ENCODE measurements around the gene PLXNA4.
"Not testable (repeated sequence)": the region's sequence is repeated elsewhere in the genome, so short reads cannot be mapped to it uniquely, and the experiment has no call there.

PLXNA4 gene

GRCh38 chr7:132410385-132410784 is 165.9 kb downstream of the PLXNA4 start:
- DNase-seq = no peak

GRCh38 chr7:132407764-132408163 is 168.5 kb downstream of the PLXNA4 start:
- DNase-seq = no peak

GRCh38 chr7:132406039-132406438 is 170.2 kb downstream of the PLXNA4 start:
- no peak for DNase-seq

GRCh38 chr7:132404261-132404660 is 172.0 kb downstream of the PLXNA4 start:
- DNase-seq = no peak

GRCh38 chr7:132403465-132404110 is 172.7 kb downstream of the PLXNA4 start:
- no peak for DNase-seq

- no peak for DNase-seq
Measured at GRCh38 chr7:132402751-132403245, 173.5 kb downstream of the PLXNA4 start.

- DNase-seq = no peak
Measured at GRCh38 chr7:132402096-132402495, 174.2 kb downstream of the PLXNA4 start.

- DNase-seq = no peak
Measured at GRCh38 chr7:132400561-132401142, 175.6 kb downstream of the PLXNA4 start.

GRCh38 chr7:132399367-132399766 is 176.9 kb downstream of the PLXNA4 start:
- DNase-seq = no peak

- no peak for DNase-seq
Measured at GRCh38 chr7:132398253-132398925, 177.9 kb downstream of the PLXNA4 start.

GRCh38 chr7:132397070-132397469 is 179.2 kb downstream of the PLXNA4 start:
- DNase-seq = no peak

GRCh38 chr7:132395361-132395760 is 180.9 kb downstream of the PLXNA4 start:
- DNase-seq = no peak

GRCh38 chr7:132394283-132395198 is 181.7 kb downstream of the PLXNA4 start:
- peak in 2 of 5 donors; percentile 11 to 36 for DNase-seq

GRCh38 chr7:132393789-132394261 is 182.4 kb downstream of the PLXNA4 start:
- no peak for DNase-seq

- DNase-seq = no peak
Measured at GRCh38 chr7:132392713-132393112, 183.6 kb downstream of the PLXNA4 start.

- no peak for DNase-seq
Measured at GRCh38 chr7:132390705-132391104, 185.6 kb downstream of the PLXNA4 start.

- DNase-seq = not testable (repeated sequence)
Measured at GRCh38 chr7:132390049-132390448, 186.2 kb downstream of the PLXNA4 start.

- DNase-seq = no peak
Measured at GRCh38 chr7:132388688-132389087, 187.6 kb downstream of the PLXNA4 start.

- no peak for DNase-seq
Measured at GRCh38 chr7:132387596-132387995, 188.7 kb downstream of the PLXNA4 start.

- DNase-seq = no peak
Measured at GRCh38 chr7:132386201-132386681, 190.0 kb downstream of the PLXNA4 start.

- no peak for DNase-seq
Measured at GRCh38 chr7:132383962-132384361, 192.3 kb downstream of the PLXNA4 start.

GRCh38 chr7:132381742-132382472 is 194.4 kb downstream of the PLXNA4 start:
- no peak for DNase-seq

Measured in T-helper 1 cell (primary cell).